Parietal lobe (tissue), 1 donor: ENCODE measurements around the gene PCDHB13. TPM values are rescaled to one million over a fixed set of nuclear protein-coding genes. Genes with fewer than 3 reads are reported as not detected.

ENCODE experiments used
- total RNA-seq: library from RNA; depleted of rRNA; stranded (reverse); fragments of >200 nt; gene quantifications from one replicate; pipeline ENCODE4 v1.2.3, GENCODE V29; 2014

PCDHB13 gene
- total RNA-seq: 29.7 TPM

DNA sequence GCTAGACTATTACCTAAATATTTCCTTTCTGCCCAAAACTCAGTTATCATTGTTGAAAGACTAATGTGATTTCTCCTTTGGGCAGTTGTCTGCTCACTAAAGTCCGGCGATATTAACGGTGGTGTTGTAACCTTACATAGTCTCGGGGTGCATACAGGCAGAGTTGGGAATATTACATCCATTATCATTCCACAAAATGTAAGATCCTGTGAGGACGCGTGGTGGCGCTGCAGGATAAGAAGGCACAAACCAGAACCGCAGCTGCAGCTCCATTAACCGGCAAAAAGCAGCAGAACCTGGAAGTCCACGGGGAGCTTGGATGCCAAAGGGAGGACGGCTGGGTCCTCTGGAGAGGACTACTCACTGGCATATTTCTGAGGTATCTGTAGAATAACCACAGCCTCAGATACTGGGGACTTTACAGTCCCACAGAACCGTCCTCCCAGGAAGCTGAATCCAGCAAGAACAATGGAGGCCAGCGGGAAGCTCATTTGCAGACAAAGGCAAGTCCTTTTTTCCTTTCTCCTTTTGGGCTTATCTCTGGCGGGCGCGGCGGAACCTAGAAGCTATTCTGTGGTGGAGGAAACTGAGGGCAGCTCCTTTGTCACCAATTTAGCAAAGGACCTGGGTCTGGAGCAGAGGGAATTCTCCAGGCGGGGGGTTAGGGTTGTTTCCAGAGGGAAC lies at the start of gene PCDHB13:
TSS of gene PCDHB13 (plus strand) at position 264 of the 684 bp plus-strand sequence. CDS start at position 469, 205 bp downstream.

DNA sequence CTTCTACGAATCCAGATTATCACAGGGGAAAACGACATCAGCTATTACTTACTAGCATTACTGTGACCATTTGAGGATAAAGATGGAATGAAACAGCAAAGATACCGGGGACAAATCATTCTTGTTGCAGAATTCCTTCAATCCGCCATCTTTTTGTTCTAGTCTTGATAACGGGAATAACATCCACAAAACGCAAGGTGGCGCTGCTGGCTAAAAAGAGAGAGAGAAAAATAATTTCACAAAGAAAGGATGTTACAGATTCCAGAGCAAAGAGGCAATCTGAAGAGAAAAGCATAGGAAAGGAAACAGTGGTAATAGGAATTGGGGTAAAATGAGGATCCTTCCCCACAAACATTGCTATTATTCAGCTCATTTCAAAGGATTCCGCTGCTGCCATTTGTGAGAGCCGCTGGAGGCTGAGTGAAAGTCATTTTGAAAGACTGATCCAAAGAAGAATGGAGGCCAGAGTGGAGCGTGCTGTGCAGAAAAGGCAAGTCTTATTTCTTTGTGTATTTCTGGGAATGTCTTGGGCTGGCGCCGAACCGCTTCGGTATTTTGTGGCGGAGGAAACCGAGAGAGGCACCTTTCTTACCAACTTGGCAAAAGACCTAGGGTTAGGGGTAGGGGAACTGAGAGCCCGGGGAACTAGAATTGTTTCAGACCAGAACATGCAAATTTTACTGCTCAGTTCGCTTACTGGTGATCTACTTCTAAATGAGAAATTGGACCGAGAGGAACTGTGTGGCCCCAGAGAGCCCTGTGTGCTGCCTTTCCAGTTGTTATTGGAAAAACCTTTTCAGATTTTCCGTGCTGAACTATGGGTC lies 41.1 kb upstream of the PCDHB13 start, which contains the start of gene PCDHB7:
TSS of gene PCDHB7 (plus strand) at position 264 of the 824 bp plus-strand sequence. CDS start at position 456, 192 bp downstream.

DNA sequence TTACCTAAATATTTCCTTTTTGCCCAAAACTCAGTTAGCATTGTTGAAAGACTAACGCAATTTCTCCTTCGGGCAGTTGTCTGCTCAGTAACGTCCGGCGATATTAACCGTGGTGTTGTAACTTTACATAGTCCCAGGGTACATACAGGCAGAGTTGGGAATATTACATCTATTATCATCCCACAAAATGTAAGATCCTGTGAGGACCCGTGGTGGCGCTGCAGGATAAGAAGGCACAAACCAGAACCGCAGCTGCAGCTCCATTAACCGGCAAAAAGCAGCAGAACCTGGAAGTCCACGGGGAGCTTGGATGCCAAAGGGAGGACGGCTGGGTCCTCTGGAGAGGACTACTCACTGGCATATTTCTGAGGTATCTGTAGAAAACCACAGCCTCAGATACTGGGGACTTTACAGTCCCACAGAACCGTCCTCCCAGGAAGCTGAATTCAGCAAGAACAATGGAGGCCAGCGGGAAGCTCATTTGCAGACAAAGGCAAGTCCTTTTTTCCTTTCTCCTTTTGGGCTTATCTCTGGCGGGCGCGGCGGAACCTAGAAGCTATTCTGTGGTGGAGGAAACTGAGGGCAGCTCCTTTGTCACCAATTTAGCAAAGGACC lies 36.0 kb upstream of the PCDHB13 start, which contains the start of gene PCDHB8:
TSS of gene PCDHB8 (plus strand) at position 214 of the 615 bp plus-strand sequence. CDS start at position 459, 245 bp downstream.

DNA sequence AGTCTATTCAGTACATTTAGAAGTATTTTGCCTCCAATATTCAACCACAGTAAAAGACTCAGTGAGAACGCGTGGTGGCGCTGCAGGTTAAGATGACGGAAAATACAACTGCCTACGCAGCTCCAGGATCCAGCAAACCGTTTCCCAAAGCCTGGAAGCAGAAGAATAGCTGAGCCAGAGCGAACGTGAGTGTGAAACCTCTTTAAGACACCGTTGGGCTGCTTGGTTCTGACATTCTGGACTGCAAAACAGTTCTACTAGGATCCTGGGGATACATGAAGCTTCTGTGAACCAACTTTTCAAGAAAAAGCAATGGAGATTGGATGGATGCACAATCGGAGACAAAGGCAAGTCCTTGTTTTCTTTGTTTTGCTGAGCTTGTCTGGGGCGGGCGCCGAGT lies 31.5 kb upstream of the PCDHB13 start, which contains the start of gene PCDHB16:
TSS of gene PCDHB16 (plus strand) at position 140 of the 400 bp plus-strand sequence. CDS start at position 313, 173 bp downstream.

DNA sequence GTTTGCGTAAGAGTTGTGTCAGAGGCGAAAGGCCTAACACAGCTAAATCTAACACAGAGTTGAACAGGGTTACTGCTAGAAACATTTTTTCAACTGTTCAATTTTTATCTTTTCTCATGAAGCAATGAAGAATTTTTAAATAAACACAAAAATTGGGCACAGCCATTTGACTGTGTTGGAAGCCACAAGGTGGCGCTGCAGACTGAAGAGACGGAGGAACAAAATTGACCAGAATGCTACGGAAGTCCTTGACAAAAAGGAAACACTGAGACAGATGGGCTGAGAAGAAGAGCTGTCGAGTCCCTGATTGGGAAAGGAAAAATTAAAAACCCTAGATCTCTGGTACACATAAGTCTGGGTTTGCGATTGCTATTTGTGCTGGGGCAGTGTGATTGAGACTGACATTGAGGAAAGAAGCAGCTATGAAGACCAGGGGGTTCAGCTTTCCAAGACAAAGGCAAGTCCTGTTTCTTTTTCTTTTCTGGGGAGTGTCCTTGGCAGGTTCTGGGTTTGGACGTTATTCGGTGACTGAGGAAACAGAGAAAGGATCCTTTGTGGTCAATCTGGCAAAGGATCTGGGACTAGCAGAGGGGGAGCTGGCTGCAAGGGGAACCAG lies 26.7 kb upstream of the PCDHB13 start, which contains the start of gene PCDHB9:
TSS of gene PCDHB9 (plus strand) at position 265 of the 616 bp plus-strand sequence. CDS start at position 423, 158 bp downstream.

DNA sequence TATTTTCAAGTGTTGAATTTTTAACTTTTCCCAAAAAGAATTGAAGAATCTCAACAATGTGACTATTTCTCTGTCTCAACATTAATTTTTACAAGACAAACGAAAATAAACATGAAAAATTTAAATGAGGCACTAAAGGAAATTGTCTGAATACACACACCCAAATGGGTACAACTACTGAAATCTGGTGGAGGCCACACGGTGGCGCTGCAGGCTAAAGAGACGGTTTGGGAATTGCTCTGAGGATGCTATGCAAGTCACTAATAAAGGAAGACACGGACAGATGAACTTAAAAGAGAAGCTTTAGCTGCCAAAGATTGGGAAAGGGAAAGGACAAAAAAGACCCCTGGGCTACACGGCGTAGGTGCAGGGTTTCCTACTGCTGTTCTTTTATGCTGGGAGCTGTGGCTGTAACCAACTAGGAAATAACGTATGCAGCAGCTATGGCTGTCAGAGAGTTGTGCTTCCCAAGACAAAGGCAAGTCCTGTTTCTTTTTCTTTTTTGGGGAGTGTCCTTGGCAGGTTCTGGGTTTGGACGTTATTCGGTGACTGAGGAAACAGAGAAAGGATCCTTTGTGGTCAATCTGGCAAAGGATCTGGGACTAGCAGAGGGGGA lies 21.5 kb upstream of the PCDHB13 start, which contains the start of gene PCDHB10:
TSS of gene PCDHB10 (plus strand) at position 244 of the 616 bp plus-strand sequence. CDS start at position 444, 200 bp downstream.

DNA sequence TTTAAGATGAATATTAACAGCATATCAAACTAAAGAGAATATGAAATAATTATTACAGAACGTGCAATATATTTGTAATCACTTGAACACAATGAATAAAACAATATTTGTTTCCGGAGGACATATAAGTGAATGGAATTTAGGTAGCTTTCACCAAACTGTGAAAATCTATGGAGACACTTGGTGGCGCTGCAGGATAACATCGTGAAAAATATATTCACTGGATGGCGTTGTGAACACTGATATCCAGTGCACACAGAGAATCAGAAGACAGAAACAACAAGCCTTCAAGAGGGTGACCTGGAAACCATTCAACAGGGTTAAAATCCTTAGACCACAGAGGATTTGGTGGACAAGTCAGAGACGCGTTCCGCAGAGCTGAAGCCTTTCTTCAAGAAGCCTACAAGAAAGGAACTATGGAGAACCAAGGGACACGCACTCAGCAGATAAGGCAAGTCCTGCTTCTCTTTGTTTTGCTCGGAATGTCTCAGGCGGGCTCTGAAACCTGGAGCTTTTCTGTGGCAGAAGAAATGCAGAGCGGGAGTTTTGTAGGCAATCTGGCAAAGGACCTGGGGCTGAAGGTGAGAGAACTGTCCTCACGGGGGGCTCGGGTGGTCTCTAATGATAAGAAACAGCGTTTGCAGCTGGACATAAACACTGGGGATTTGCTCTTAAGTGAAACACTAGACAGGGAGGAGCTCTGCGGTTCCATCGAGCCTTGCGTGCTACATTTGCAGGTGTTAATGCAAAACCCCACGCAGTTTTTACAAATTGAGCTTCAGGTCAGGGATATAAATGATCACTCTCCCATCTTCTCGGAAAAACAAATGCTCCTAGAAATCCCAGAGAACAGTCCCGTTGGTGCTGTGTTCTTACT lies 14.1 kb upstream of the PCDHB13 start, which contains the start of gene PCDHB11:
TSS of gene PCDHB11 (plus strand) at position 269 of the 877 bp plus-strand sequence. CDS start at position 417, 148 bp downstream.

DNA sequence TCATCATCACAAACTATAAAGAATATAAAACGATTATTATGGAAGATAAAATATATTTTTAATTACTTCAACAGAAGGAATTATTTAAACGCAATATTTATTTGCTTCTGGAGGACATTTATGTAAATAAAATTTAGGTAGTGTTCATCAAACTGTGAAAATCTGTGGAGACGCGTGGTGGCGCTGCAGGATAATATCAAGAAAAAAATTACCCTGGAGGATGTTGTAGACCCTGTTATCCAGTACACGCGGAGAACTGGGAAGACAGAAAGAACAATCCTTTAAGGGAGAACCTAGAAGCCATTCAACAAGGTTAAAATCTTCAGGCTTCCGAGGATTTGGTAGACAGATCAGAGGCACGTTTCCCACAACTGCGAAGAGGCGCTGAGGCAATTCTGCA lies 5.2 kb upstream of the PCDHB13 start, which contains the start of gene PCDHB12:
TSS of gene PCDHB12 (plus strand) at position 242 of the 400 bp plus-strand sequence. CDS start 189 bp downstream, outside the sequence.

DNA sequence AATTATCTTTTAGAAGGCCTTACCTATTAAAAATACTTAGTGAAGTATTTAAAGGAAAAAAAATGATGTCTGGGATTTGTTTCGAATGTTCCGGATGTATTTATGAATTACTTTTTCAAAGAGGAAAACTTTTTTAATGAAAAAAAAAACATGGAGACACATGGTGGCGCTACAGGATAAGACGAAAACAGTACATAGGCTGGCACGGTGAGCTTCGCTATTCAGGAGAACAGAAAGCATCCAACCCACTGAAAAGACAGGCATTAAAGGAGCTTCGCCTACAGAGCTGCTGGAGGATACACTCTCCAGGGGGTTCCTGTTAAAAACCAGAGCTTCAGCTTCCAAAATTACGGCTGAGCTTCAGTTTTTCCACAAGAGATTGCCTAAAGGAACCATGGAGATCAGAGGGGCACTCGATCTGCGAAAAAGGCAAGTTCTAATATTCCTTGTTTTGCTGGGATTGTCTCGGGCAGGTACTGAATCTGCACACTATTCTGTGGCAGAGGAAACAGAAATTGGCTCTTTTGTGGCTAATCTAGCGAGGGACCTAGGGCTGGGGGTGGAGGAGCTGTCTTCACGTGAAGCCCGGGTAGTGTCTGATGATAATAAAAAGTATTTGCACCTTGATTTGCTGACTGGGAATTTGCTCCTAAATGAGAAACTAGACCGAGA lies 9.5 kb downstream of the PCDHB13 start, which contains the start of gene PCDHB14:
TSS of gene PCDHB14 (plus strand) at position 232 of the 672 bp plus-strand sequence. CDS start at position 395, 163 bp downstream.

DNA sequence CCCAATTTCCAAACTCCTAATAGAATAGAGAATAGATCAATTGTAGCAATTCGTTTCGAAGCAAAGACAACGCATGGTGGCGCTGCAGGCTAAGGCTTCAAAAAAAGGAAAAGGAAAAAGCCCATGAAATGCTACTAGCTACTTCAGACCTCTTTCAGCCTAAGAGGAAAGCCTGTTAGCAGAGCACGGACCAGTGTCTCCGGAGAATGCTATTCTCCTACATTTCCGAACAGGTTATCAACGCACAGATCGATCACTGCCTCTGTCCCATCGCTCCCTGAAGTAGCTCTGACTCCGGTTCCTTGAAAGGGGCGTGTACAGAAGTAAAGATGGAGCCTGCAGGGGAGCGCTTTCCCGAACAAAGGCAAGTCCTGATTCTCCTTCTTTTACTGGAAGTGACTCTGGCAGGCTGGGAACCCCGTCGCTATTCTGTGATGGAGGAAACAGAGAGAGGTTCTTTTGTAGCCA lies 31.6 kb downstream of the PCDHB13 start, which contains the start of gene PCDHB15:
TSS of gene PCDHB15 (plus strand) at position 146 of the 468 bp plus-strand sequence. CDS start at position 330, 184 bp downstream.

Other genes with a start within 250 kb of the PCDHB13 start
- gene PCDHAC2, start 247.4 kb upstream of the PCDHB13 start, total RNA-seq: 55.1 TPM
- gene PCDHB1, start 162.5 kb upstream of the PCDHB13 start, total RNA-seq: 0.31 TPM
- 20.3 TPM for gene PCDHB2, start 119.3 kb upstream of the PCDHB13 start, total RNA-seq
- gene PCDHB3, start 113.4 kb upstream of the PCDHB13 start, total RNA-seq: 24.7 TPM
- gene PCDHB4, start 92.1 kb upstream of the PCDHB13 start, total RNA-seq: 11.0 TPM
- gene PCDHB5, start 78.7 kb upstream of the PCDHB13 start, total RNA-seq: 16.3 TPM
- 5.6 TPM for gene PCDHB6, start 63.9 kb upstream of the PCDHB13 start, total RNA-seq
- gene PCDHB7, start 41.3 kb upstream of the PCDHB13 start, total RNA-seq: 17.8 TPM
- gene PCDHB8, start 36.1 kb upstream of the PCDHB13 start, total RNA-seq: 15.0 TPM
- 10.6 TPM for gene PCDHB16, start 31.5 kb upstream of the PCDHB13 start, total RNA-seq
- 11.9 TPM for gene PCDHB9, start 26.8 kb upstream of the PCDHB13 start, total RNA-seq
- 26.3 TPM for gene PCDHB10, start 21.6 kb upstream of the PCDHB13 start, total RNA-seq
- gene PCDHB11, start 14.3 kb upstream of the PCDHB13 start, total RNA-seq: 24.1 TPM
- 36.9 TPM for gene PCDHB12, start 5.2 kb upstream of the PCDHB13 start, total RNA-seq
- gene PCDHB14, start 9.4 kb downstream of the PCDHB13 start, total RNA-seq: 28.2 TPM
- gene PCDHB15, start 31.5 kb downstream of the PCDHB13 start, total RNA-seq: 32.9 TPM
- 0.63 TPM for gene SLC25A2, start 90.1 kb downstream of the PCDHB13 start, total RNA-seq
- 77.3 TPM for gene TAF7, start 106.9 kb downstream of the PCDHB13 start, total RNA-seq
- 9.1 TPM for gene PCDHGA1, start 116.6 kb downstream of the PCDHB13 start, total RNA-seq
- gene PCDHGA2, start 124.8 kb downstream of the PCDHB13 start, total RNA-seq: 11.9 TPM
- gene PCDHGA3, start 129.9 kb downstream of the PCDHB13 start, total RNA-seq: 11.0 TPM
- gene PCDHGB1, start 136.2 kb downstream of the PCDHB13 start, total RNA-seq: 20.3 TPM
- gene PCDHGA4, start 141.1 kb downstream of the PCDHB13 start, total RNA-seq: 21.6 TPM
- 21.9 TPM for gene PCDHGB2, start 146.1 kb downstream of the PCDHB13 start, total RNA-seq
- gene PCDHGA5, start 150.2 kb downstream of the PCDHB13 start, total RNA-seq: 17.8 TPM
- 31.0 TPM for gene PCDHGB3, start 156.3 kb downstream of the PCDHB13 start, total RNA-seq
- 29.1 TPM for gene PCDHGA6, start 160.0 kb downstream of the PCDHB13 start, total RNA-seq
- gene PCDHGA7, start 168.8 kb downstream of the PCDHB13 start, total RNA-seq: 23.8 TPM
- gene PCDHGB4, start 173.8 kb downstream of the PCDHB13 start, total RNA-seq: 35.4 TPM
- gene PCDHGA8, start 178.7 kb downstream of the PCDHB13 start, total RNA-seq: 30.0 TPM
- gene PCDHGB5, start 184.0 kb downstream of the PCDHB13 start, total RNA-seq: 41.6 TPM
- gene PCDHGA9, start 188.9 kb downstream of the PCDHB13 start, total RNA-seq: 38.2 TPM
- 35.4 TPM for gene PCDHGB6, start 194.1 kb downstream of the PCDHB13 start, total RNA-seq
- 36.3 TPM for gene PCDHGA10, start 199.1 kb downstream of the PCDHB13 start, total RNA-seq
- 43.5 TPM for gene PCDHGB7, start 203.8 kb downstream of the PCDHB13 start, total RNA-seq
- 40.4 TPM for gene PCDHGA11, start 207.1 kb downstream of the PCDHB13 start, total RNA-seq
- gene PCDHGA12, start 216.6 kb downstream of the PCDHB13 start, total RNA-seq: 26.9 TPM